Fibroblast of skin of left biceps (primary cell): ENCODE measurements around the gene PCDHGA1.
"Not testable (repeated sequence)": the region's sequence is repeated elsewhere in the genome, so short reads cannot be mapped to it uniquely, and the experiment has no call there.

Experiments
- DNase-seq, 2 experiments: peaks; one replicate each; pipeline ENCODE4 v3.0.0-alpha.2; 2013; ENCODE audit warnings: low read depth in 2 of 2

PCDHGA1 gene

DNA sequence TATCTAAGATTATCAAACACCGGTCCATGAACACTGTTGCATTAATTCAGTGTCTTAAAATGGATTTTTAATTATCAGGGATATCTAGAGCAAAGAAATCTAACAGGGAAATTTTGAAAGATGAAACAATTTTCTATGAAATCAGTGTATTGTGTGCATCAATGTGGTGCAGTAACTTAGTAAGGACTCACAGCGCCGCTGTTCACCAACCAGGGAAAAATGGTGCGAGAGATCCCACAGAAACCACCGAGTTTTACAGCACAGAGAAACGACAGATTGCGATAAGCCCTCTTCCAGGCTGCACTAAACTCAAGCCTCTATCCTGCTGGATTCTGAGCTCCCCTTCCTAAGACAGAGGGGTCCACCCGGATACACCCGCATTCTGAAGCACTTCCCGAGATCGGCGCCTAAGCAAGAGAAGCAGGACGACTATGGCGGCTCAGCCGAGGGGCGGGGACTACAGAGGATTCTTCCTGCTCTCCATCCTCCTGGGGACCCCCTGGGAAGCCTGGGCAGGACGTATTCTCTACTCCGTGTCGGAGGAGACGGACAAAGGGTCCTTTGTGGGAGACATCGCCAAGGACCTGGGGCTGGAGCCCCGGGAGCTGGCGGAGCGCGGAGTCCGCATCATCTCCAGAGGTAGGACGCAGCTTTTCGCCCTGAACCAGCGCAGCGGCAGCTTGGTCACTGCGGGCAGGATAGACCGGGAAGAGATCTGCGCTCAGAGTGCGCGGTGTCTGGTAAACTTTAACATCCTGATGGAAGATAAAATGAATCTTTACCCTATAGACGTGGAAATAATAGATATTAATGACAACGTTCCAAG, 52.4 kb downstream of the PCDHGA1 start, which contains the start of gene PCDHGA7:
TSS of gene PCDHGA7 (plus strand) at position 274 of the 826 bp plus-strand sequence. CDS start at position 432, 158 bp downstream.
- no peak for DNase-seq

DNA sequence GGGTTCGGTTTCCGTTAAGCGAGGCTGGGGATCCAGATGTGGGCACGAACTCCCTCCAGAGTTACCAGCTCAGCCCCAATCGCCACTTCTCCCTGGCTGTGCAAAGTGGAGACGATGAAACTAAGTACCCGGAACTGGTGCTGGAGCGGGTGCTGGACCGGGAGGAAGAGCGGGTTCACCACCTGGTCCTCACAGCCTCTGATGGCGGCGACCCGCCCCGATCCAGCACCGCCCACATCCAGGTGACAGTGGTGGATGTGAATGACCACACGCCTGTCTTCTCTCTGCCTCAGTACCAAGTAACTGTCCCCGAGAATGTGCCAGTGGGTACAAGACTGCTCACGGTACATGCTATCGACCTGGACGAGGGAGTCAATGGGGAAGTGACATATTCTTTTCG, 53.0 kb downstream of the PCDHGA1 start:
- DNase-seq: no peak

DNA sequence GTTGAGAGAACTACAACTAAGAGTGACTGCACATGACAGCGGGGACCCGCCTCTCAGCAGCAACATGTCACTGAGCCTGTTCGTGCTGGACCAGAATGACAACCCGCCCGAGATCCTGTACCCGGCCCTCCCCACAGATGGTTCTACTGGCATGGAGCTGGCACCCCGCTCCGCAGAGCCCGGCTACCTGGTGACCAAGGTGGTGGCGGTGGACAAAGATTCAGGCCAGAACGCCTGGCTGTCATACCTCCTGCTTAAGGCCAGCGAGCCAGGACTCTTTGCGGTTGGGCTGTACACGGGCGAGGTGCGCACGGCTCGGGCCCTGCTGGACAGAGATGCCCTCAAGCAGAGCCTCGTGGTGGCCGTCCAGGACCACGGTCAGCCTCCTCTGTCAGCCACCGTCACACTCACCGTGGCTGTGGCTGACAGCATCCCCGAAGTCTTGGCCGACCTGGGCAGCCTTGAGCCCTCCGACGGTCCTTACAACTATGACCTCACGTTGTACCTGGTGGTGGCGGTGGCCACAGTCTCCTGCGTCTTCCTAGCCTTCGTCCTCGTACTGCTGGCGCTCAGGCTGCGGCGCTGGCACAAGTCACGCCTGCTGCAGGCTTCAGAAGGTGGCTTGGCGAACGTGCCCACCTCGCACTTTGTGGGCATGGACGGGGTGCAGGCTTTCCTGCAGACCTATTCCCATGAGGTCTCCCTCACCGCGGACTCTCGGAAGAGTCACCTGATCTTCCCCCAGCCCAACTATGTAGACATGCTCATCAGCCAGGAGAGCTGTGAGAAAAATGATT, 54.4 kb downstream of the PCDHGA1 start:
- no peak for DNase-seq

DNA sequence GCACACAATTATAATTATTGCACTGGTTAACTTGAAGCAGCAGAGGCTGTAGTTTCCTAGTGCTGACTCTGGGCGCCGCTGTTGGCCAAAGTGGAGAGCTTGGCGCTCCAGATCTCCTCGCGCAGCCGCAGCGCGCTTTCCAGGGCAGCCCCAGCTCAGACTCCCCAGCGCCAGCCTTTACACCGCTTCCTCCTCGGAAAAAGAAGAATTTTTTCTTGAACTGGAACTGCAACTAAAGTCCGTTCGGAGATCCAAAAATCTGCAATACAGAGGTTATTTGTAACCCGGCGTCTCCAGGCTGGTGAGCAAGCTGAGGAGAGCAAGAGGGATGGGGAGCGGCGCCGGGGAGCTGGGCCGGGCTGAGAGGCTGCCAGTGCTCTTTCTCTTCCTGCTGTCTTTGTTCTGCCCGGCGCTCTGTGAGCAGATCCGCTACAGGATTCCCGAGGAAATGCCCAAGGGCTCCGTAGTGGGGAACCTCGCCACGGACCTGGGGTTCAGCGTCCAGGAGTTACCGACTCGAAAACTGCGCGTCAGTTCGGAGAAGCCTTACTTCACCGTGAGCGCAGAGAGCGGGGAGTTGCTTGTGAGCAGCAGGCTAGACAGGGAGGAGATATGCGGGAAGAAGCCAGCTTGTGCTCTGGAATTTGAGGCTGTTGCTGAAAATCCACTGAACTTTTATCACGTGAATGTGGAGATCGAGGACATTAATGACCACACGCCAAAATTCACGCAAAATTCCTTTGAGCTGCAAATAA, 57.4 kb downstream of the PCDHGA1 start, which contains the start of gene PCDHGB4:
TSS of gene PCDHGB4 (plus strand) at position 142 of the 755 bp plus-strand sequence. CDS start at position 329, 187 bp downstream.
- DNase-seq: not testable (repeated sequence)

DNA sequence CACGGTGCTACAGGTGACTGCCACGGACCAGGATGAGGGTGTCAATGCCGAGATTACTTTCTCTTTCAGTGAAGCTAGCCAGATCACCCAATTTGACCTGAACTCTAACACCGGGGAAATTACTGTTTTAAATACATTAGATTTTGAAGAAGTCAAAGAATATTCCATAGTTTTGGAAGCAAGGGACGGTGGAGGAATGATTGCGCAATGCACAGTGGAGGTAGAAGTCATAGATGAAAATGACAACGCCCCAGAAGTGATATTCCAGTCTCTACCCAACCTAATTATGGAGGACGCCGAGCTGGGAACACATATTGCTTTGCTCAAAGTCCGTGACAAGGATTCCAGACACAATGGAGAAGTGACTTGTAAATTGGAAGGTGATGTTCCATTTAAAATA, 58.3 kb downstream of the PCDHGA1 start:
- no peak for DNase-seq

DNA sequence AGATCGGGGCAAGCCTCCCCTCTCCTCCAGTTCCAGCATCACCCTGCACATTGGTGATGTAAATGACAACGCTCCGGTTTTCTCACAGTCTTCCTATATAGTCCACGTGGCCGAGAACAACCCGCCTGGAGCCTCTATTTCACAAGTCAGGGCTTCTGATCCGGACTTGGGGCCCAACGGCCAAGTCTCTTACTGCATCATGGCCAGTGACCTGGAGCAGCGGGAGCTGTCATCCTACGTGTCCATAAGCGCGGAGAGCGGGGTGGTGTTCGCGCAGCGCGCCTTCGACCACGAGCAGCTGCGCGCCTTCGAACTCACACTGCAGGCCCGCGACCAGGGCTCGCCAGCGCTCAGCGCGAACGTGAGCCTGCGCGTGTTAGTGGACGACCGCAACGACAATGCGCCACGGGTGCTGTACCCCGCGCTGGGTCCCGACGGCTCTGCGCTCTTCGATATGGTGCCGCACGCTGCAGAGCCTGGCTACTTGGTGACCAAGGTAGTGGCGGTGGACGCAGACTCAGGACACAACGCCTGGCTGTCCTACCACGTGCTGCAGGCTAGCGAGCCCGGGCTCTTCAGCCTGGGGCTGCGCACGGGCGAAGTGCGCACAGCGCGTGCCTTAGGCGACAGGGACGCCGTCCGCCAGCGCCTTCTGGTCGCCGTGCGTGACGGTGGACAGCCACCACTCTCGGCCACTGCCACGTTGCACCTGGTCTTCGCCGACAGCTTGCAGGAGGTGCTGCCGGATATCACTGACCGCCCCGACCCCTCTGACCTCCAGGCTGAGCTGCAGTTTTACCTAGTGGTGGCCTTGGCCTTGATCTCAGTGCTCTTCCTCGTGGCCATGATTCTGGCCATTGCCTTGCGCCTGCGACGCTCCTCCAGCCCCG, 59.1 kb downstream of the PCDHGA1 start:
- no peak for DNase-seq

DNA sequence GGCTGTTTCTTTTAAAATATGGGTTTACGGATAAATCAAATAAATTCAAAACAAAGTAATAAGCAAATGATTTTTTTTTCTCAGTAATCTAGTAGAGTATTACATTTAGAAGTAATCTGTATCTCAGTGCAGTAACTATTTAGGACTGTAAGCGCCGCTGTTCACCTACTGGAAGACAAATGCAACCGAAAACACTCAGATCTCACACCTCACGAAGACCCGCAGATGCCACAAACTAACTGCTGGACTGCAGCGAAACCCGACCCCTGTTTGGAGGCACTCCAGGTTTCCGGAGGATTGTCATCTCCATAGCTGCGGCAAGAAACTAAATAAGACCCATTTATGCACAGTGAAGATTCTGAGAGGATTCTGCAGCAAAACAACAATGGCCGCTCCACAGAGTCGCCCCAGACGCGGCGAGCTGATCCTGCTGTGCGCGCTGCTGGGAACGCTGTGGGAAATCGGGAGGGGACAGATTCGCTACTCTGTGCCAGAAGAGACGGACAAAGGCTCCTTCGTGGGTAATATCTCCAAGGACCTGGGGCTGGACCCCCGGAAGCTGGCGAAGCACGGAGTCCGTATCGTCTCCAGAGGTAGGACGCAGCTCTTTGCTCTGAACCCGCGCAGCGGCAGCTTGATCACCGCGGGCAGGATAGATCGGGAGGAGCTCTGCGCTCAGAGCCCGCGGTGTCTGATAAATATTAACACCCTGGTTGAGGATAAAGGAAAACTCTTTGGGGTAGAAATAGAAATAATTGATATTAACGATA, 62.3 kb downstream of the PCDHGA1 start, which contains the start of gene PCDHGA8:
TSS of gene PCDHGA8 (plus strand) at position 205 of the 770 bp plus-strand sequence. CDS start at position 386, 181 bp downstream.
- no peak for DNase-seq

DNA sequence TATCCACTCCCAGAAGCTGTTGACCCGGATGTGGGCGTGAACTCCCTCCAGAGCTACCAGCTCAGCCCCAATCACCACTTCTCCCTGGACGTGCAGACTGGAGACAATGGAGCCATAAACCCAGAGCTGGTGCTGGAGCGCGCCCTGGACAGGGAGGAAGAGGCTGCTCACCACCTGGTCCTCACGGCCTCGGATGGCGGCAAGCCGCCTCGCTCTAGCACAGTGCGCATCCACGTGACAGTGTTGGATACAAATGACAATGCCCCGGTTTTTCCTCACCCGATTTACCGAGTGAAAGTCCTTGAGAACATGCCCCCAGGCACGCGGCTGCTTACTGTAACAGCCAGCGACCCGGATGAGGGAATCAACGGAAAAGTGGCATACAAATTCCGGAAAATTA, 63.0 kb downstream of the PCDHGA1 start:
- DNase-seq: no peak

DNA sequence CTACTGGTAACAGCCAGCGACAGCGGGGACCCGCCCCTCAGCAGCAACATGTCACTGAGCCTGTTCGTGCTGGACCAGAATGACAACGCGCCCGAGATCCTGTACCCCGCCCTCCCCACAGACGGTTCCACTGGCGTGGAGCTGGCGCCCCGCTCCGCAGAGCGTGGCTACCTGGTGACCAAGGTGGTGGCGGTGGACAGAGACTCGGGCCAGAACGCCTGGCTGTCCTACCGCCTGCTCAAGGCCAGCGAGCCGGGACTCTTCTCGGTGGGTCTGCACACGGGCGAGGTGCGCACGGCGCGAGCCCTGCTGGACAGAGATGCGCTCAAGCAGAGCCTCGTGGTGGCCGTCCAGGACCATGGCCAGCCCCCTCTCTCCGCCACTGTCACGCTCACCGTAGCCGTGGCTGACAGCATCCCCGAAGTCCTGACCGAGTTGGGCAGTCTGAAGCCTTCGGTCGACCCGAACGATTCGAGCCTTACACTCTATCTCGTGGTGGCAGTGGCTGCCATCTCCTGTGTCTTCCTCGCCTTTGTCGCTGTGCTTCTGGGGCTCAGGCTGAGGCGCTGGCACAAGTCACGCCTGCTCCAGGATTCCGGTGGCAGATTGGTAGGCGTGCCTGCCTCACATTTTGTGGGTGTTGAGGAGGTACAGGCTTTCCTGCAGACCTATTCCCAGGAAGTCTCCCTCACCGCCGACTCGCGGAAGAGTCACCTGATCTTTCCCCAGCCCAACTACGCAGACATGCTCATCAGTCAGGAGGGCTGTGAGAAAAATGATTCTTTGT, 64.3 kb downstream of the PCDHGA1 start:
- not testable (repeated sequence) for DNase-seq

DNA sequence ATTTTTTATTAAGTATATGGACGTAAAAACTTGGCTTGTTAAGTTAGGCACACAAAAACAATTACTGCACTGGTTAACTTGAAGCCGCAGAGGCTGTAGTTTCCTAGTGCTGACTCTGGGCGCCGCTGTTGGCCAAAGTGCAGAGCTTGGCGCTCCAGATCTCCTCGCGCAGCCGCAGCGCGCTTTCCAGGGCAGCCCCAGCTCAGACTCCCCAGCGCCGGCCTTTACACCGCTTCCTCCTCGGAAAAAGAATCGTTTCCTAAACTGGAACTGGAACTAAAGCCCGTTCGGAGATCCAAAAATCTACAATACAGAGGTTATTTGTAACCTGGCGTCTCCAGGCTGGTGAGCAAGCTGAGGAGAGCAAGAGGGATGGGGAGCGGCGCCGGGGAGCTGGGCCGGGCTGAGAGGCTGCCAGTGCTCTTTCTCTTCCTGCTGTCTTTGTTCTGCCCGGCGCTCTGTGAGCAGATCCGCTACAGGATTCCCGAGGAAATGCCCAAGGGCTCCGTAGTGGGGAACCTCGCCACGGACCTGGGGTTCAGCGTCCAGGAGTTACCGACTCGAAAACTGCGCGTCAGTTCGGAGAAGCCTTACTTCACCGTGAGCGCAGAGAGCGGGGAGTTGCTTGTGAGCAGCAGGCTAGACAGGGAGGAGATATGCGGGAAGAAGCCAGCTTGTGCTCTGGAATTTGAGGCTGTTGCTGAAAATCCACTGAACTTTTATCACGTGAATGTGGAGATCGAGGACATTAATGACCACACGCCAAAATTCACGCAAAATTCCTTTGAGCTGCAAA, 67.6 kb downstream of the PCDHGA1 start, which contains the start of gene PCDHGB5:
TSS of gene PCDHGB5 (plus strand) at position 192 of the 796 bp plus-strand sequence. CDS start at position 373, 181 bp downstream.
- DNase-seq: not testable (repeated sequence)

DNA sequence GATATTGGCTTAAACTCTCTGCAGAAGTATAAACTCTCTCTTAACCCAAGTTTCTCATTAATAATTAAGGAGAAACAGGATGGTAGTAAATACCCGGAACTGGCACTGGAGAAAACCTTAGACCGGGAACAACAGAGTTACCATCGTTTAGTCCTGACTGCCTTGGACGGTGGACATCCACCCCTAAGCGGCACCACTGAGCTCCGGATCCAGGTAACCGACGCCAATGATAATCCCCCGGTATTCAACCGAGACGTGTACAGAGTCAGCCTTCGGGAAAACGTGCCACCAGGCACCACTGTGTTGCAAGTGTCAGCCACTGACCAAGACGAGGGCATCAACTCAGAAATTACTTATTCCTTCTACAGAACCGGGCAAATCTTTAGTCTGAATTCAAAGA, 68.3 kb downstream of the PCDHGA1 start:
- DNase-seq: no peak

DNA sequence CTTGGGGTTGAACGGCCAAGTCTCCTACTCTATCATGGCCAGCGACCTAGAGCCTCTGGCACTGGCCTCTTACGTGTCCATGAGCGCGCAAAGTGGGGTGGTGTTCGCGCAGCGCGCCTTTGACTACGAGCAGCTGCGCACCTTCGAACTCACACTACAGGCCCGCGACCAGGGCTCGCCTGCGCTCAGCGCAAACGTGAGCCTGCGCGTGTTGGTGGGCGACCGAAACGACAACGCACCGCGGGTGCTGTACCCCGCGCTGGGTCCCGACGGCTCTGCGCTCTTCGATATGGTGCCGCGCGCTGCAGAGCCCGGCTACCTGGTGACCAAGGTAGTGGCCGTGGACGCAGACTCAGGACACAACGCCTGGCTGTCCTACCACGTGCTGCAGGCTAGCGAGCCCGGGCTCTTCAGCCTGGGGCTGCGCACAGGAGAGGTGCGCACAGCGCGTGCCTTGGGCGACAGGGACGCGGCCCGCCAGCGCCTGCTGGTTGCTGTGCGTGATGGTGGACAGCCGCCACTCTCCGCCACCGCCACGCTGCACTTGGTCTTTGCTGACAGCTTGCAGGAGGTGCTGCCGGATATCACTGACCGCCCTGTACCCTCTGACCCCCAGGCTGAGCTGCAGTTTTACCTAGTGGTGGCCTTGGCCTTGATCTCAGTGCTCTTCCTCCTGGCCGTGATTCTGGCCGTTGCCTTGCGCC, 69.4 kb downstream of the PCDHGA1 start:
- no peak for DNase-seq

DNA sequence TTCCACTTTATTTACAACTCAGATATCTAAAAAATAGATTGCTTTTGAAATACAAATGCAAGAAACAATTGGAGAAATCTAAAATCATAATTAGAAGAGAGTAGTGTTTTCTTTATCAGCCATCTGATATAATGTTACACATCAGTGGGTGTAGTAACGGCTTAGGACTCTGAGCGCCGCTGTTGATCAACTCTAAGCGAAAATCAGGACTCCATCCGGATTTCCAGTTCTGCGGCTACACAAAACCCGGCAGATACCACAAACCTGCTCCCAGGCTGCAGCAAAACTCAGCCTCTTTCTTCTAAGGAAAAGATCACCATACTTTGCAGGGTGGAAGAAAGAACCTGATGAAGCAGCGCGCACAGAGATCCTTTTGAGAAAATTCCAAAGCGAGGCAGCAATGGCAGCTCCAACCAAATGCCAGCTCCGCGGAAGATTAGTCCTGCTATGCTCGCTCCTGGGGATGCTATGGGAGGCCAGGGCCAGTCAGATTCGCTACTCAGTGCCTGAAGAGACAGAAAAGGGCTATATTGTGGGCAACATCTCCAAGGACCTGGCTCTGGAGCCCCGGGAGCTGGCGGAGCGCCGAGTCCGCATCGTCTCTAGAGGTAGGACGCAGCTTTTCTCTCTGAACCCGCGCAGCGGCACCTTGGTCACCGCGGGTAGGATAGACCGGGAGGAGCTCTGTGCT, 72.4 kb downstream of the PCDHGA1 start, which contains the start of gene PCDHGA9:
TSS of gene PCDHGA9 (plus strand) at position 226 of the 691 bp plus-strand sequence. CDS start at position 401, 175 bp downstream.
- DNase-seq: no peak

DNA sequence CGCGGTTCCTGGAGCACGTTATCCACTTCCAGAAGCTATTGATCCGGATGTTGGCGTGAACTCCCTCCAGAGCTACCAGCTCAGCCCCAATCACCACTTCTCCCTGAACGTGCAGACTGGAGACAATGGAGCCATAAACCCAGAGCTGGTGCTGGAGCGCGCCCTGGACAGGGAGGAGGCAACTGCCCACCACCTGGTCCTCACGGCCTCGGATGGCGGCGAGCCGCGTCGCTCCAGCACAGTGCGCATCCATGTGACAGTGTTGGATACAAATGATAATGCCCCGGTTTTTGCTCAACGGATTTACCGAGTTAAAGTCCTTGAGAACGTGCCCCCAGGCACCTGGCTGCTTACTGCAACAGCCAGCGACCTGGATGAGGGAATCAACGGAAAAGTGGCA, 73.1 kb downstream of the PCDHGA1 start:
- no peak for DNase-seq

DNA sequence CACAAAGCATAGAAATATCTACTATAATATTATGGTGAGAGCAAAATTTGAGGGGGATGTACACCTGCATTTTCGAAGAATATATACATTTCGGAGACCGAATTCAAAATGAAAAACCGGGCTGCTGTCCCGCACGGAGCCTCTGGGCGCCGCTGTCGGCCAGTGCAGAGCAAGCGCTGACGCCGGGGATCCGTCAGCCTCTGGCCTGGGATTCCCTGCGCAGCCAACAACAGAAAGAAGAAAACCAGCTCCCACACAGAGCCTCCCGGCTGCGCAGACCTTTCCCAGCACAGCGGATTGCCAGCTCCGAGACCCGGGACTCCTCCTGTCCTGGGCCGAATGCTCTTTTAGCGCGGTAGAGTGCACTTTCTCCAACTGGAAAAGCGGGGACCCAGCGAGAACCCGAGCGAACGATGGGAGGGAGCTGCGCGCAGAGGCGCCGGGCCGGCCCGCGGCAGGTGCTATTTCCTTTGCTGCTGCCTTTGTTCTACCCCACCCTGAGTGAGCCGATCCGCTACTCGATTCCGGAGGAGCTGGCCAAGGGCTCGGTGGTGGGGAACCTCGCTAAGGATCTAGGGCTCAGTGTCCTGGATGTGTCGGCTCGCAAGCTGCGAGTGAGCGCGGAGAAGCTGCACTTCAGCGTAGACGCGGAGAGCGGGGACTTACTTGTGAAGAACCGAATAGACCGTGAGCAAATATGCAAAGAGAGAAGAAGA, 77.6 kb downstream of the PCDHGA1 start, which contains the start of gene PCDHGB6:
TSS of gene PCDHGB6 (plus strand) at position 232 of the 716 bp plus-strand sequence. CDS start at position 414, 182 bp downstream.
- not testable (repeated sequence) for DNase-seq
